Measurements from ENCODE around the gene SLX4IP. TPM values are rescaled to one million over a fixed set of nuclear protein-coding genes. Genes with fewer than 3 reads are reported as not detected.

The SLX4IP gene
- total and polyA plus RNA-seq, 2 of the 13 experiments (the other 11 are each of a cell fraction or from before 2014, with no cell fraction given) = 3.6 to 7.3 TPM

GRCh38 chr20:10565922-10566897 lies 131.1 kb downstream of the SLX4IP start (continued):
- TF ChIP-seq, protein P1, sequence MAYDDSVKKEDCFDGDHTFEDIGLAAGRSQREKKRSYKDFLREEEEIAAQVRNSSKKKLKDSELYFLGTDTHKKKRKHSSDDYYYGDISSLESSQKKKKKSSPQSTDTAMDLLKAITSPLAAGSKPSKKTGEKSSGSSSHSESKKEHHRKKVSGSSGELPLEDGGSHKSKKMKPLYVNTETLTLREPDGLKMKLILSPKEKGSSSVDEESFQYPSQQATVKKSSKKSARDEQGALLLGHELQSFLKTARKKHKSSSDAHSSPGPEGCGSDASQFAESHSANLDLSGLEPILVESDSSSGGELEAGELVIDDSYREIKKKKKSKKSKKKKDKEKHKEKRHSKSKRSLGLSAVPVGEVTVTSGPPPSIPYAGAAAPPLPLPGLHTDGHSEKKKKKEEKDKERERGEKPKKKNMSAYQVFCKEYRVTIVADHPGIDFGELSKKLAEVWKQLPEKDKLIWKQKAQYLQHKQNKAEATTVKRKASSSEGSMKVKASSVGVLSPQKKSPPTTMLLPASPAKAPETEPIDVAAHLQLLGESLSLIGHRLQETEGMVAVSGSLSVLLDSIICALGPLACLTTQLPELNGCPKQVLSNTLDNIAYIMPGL (CRISPR knock-in tag; IDR thresholded peaks at IDR 0.05; ENCODE audit: borderline replicate concordance in 1 of 2, low read depth in 1 of 2) = 0 out of 4 replicates have a peak, but pooled peaks of 1 of the 2 experiments have one; percentile 23
- TF ChIP-seq ZMYM4 (CRISPR knock-in tag; IDR thresholded peaks at IDR 0.05) = peak; percentile 49; the same call in 1 of the 2 replicates
- peak; percentile 28; the same call in 1 of the 2 replicates for TF ChIP-seq NR2F6 (IDR thresholded peaks at IDR 0.05)
- peak; percentile 60 for TF ChIP-seq NR2F6 (CRISPR knock-in tag; IDR thresholded peaks at IDR 0.05)
- peak; percentile 66 for TF ChIP-seq ZBTB7B (CRISPR knock-in tag; IDR thresholded peaks at IDR 0.05)
- TF ChIP-seq NFKBIZ (CRISPR knock-in tag; IDR thresholded peaks at IDR 0.05) = no peak; the same call in 1 of the 2 replicates
- no peak for TF ChIP-seq SIN3A (IDR thresholded peaks at IDR 0.05; ENCODE audit: borderline replicate concordance, low read depth, low read length)
- no peak for TF ChIP-seq ZNF646 (CRISPR knock-in tag; IDR thresholded peaks at IDR 0.05)
- no peak for TF ChIP-seq NRL (CRISPR knock-in tag; IDR thresholded peaks at IDR 0.05; ENCODE audit: borderline replicate concordance)
- TF ChIP-seq ZNF317 (CRISPR knock-in tag; IDR thresholded peaks at IDR 0.05) = peak; percentile 42
- no peak; the same call in none of the 2 replicates for TF ChIP-seq PHF21A (CRISPR knock-in tag; IDR thresholded peaks at IDR 0.05)
- TF ChIP-seq ZNF142 (CRISPR knock-in tag; IDR thresholded peaks at IDR 0.05) = no peak
- peak; percentile 85 for TF ChIP-seq BCL6 (CRISPR knock-in tag; IDR thresholded peaks at IDR 0.05)
- TF ChIP-seq SSRP1 (CRISPR knock-in tag; IDR thresholded peaks at IDR 0.05) = peak; percentile 79; the same call in 1 of the 2 replicates
